HG02973 (cell line): ENCODE measurements around the gene MIEF1.

Source experiments
- ATAC-seq: cut with Tn5 transposase; IDR thresholded peaks from one replicate; pipeline ENCODE4 v1.9.1; 2021; ENCODE audit warnings: moderate library complexity; ENCODE audit not compliant: unreplicated experiment

The MIEF1 gene

DNA sequence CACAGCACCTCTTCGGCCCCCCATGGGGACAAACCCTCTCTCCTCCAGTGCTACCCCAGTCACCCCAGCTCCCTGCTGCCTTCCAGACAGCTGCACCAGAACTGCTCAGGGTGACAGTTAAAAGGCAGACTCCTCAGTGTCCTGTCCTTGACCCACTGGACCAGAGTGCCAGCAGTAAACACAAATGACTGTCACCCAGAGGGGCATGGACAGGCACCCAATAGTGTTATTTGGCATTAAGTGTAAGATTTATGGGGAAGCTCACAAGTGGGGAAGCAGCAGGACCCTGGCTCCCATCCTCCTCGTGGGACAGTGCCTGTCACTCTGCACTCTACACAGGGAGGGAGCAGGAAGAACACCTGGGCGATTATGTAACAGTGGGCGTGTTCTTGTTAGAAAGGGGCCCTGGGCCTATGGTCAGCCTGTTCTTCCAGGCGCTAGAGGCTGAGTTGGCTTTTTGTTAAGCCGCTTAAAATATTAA lies 25.4 kb downstream of the MIEF1 start:
- no peak for ATAC-seq

DNA sequence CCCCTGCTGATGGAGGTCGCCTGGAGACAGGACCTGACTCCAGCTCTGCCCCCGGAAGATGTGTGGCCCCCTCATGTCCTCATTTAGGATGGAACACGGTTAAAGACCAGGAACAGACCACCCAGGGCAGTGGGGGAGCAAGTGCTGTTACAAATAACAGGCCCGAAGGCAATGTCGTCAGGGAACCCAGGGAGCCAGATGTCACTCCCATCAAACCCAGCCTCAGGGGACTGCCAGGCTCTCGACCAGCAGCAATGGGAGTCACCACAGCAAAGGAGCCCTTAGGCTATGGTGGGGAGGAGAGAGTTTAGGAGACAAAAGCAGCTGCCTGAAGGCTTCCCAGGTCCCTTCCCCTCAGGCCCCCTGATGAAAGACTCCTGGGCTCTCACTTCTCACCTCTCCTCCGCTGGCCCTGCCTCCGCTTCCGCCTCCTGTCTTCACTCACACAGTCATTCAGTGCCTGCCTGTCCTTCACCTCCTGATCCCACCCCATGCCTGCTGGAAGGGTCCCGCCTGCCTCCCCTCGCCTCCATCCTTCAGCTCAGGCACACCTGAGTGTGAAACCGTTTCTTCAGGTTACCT lies 26.1 kb downstream of the MIEF1 start:
- no peak for ATAC-seq

DNA sequence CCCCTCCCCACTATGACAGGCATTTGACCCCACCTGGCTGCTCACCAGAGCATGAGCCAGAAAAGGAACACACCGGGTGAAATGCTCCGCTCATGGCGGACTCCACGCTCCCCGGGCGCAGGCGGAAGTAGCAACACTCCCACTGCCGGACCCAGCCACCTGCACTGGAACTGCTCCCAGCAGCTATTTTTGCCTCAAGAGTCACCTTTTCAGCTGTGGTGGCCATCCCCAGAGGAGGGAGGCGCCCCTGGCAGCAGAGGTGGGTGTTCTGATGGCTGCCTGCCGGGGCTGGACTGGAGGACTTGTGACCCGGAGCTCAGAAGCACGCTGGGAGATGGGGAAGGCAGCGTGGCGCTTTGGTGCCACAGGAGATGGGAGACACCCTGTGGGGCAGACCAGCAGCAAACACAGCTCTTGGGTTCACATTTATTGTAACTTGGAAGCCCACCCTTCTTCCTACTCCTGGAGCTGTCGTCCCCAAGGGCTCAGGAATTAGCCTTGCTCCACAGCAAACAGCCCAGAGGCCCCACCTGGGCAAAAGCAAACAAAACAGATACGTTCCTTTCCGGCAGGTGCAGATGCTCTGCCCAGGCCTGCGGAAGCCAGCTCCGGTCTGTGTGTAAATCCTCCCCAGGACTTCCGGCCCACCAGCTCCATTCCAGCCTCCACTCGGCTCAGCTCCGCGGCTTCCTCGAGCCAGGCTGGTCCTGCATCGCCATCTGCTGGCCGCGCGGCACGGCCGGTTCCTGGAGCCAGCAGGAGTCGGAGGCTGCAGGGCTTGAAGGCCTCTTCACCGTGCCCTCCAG lies 26.8 kb downstream of the MIEF1 start:
- ATAC-seq, result peak; percentile 34

GRCh38 chr22:39529487-39529851 lies 27.4 kb downstream of the MIEF1 start:
- ATAC-seq, result no peak

GRCh38 chr22:39530116-39530515 lies 28.0 kb downstream of the MIEF1 start:
- ATAC-seq, result no peak

- ATAC-seq, result no peak
Observed at GRCh38 chr22:39530692-39531331, 28.7 kb downstream of the MIEF1 start.

- ATAC-seq, result peak; percentile 57
Observed at GRCh38 chr22:39532215-39533073, 30.4 kb downstream of the MIEF1 start, which contains the start of gene RPS19BP1. Gene RPS19BP1 (minus strand): TSS chr22:39532748. CDS start chr22:39532738, 10 bp downstream.

DNA sequence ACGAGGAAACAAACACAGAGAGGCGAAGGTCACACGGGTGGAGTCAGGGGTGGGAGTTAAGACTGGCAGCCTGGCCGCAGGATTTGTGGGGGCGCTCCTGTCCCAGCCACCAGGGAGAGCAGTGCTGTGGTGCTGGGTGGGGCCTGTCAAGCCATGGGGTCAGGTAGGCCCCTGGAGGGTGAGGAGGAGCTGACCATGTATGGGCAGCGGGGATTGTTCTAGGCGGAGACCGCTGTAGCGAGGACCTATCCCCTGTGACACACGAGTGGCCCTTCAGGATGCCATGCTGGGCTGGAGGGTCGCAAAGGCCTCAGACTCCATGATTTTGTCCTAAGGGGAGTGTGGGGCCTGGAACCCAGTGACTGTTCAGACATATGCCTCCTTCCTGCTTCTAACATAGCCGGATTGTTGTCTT lies 32.0 kb downstream of the MIEF1 start:
- no peak for ATAC-seq

DNA sequence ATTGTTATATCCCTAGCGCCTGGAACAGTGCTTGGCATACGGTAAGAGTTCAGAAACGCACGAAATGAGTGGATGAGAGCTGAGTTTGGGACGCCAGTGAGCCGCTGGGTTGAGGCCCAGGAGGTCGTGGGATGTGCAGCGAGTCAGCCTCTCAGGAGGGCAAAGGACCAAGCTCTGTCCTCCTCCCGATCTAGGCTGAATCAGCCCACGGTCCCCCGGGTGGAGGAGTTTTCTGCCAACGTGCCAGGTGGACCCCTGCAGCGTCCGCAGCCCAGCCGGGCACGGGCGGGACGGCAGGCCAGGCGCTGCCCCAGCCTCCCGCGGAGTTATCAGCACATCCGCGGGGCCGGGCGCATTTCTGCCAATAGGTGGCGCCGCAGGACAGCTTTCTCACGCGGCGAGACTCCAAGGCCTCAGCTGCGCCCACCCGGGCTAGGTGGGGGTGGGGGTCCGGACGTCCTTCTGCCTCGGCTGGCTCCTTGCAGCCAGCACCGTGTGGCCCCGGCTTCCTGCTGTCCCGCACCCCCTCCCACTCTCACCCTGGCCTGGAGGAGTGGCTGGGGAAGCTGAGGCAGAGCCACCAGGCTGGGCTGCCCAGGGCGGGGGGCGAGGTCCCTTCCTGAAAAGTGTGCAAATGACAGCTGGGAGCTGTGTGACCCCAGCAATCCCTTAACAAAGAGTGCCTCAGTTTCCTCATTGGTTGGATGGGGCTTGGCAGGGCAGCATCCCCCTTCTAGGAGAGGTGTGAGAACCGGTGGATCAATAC lies 32.7 kb downstream of the MIEF1 start:
- no peak for ATAC-seq

- ATAC-seq, result no peak
Observed at GRCh38 chr22:39535357-39535725, 33.3 kb downstream of the MIEF1 start.

GRCh38 chr22:39535831-39536449 lies 33.9 kb downstream of the MIEF1 start:
- ATAC-seq, result no peak

GRCh38 chr22:39536711-39537110 lies 34.6 kb downstream of the MIEF1 start:
- ATAC-seq, result no peak

DNA sequence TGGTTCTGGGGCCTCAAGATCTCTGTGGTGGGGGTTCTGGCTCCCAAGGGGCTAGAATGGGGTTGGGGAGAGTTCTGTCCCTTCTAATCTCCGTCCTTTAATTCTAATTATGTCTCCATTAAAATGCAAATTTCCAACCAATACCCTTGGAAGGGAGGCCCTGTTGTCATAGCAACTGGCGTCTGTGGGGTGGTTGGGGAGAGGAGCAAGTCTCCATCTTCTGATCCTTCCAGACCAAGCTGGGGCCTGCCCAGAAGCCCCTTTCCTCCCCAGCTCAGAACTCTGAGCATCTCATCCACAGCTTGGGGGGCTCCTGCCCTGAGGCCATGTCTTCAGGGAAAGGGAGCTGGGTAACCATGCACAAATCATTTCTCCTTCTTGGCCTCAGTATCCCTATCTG lies 35.9 kb downstream of the MIEF1 start:
- ATAC-seq, result no peak

DNA sequence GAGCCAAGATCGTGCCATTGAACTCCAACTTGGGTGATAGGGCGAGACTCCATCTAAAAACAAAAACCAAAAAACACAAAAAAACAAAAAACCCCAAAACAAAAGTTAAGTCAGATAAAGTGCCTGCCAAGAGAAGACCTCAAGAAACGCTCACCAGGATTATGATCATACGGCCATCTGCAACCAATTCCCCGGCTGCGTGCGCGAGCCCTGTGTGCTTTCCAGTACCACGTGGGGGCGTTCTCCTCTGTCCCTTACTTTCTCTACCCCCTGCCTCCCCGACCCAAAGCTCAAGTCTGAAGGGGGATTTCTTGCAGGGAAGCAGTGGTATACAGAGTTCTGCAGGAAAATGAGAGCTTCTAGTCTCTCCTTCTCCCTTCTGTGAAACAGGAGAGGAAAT lies 41.0 kb downstream of the MIEF1 start:
- ATAC-seq, result no peak

DNA sequence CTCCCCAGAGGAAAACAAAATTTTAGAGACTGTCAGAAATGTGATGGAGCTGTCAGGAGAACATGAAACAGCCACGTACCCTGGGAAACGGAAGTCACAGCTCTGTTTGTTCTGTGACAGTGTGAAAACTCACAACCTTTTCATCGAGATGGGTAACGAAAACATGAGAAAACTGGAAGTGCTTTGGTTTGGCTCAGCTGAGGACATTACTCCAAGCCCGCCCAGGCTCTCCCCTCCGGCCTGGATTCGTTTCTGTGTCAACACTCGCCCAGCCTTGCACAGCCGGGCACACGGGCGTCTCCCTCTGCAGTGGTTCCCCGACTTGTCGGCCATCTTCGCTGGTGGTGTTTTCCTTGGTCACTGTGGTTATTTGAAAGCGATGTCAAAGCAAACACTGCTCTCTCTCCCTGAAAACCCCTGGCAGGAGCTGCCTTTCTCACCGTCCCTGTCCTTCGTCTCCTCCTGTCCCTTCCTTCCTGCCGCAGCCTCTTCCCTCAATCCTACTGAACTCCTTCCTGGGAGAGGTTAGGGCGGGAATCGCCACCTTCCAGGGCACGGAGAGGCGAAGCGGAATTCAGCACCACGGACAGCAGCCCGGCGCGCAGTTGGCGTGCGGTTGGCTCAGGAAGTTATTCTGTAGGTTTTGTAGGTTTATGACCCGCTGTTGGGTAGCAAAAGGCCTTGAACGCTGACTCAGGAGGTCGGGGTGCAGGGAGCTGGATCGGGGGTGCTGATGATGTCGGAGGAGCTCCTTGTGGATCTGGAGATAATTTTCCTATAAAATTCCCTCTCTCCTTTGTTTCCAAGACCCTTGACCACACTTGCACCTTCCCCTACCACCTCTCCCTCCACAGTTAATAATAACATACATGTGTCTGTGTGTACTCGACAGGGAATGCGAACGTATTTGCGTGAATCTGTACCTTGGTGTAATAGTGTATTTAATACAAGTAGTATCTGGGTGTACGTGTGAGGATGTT lies 43.6 kb downstream of the MIEF1 start:
- ATAC-seq, result no peak

DNA sequence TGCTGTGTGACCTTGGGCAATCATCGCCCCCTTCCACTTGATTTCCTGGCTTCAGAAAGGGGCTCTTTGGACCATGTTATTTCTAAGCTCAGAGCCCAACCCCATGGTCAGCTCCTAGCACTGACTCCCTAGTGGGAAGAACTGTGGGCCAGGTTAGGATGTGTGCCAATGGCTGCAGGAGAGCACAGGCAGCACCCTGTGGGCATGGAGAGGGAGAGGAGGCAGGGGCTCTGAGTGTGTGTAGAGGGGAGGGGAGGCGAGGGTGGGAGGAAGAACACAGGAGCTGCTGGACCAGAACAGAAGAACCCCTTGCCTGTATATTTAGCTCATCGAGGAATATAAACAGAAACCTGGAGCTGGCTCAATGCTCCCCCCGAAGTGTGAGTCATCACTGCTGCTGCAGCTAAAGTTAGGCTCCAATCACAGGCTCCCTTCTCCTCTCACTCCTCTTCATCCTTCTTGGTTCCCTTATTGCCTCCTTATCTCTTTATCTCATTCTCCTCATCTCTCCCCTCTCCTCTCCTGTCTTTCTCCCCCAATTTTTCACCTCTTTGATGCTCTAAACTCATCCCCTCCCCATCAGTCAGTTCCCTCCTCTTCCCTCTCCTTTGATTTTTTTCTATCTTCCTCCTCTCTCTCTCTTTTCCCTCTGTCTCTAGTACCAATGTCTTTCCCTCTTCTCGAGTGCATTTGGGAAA lies 44.9 kb downstream of the MIEF1 start:
- ATAC-seq, result no peak

GRCh38 chr22:39547587-39547947 lies 45.5 kb downstream of the MIEF1 start:
- no peak for ATAC-seq

- no peak for ATAC-seq
Observed at GRCh38 chr22:39553429-39553828, 51.3 kb downstream of the MIEF1 start.
